ENCODE data around the gene PRAMEF9. TPM values are rescaled to one million over a fixed set of nuclear protein-coding genes. Genes with fewer than 3 reads are reported as not detected.

PRAMEF9 gene
- not detected in 5 replicates for total RNA-seq (2022; extraction: Qiagen RNA extraction)

DNA sequence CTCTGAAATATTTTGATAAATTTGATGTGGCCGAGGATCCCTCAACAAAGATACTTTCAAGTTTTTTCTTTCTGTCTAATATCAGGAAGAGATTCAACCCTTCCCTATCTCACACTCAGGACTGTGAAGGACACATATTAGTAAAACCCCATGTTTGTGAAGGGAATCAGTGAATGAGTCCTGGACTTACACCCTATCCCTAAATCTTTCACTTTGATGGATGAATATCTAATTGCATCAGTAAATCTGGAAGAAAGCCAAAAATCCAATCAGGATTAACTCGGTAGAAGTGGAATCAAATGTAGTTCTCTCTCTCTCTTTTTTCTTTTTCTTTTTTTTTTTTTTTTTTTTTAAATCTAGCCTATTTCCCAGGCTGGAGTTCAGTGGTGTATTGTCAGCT, at the start of gene PRAMEF9:
PRAMEF9 (plus strand) TSS at position 301 of the 400 bp plus-strand sequence. CDS start 3,433 bp downstream, outside the sequence.

GRCh38 chr1:13155909-13156308, 15.7 kb upstream of the PRAMEF9 start, which contains the start of gene PRAMEF26:
TSS of gene PRAMEF26 (minus strand) at chr1:13156009. CDS start at chr1:13153095, 2,914 bp downstream.

GRCh38 chr1:13165531-13165930, 6.1 kb upstream of the PRAMEF9 start, which contains the start of gene HNRNPCL4:
TSS of gene HNRNPCL4 (minus strand) at chr1:13165631. CDS start at chr1:13165467, 164 bp downstream.

GRCh38 chr1:13201309-13201708, 29.7 kb downstream of the PRAMEF9 start, which contains the start of gene PRAMEF13:
TSS of gene PRAMEF13 (minus strand) at chr1:13201409. CDS start at chr1:13199589, 1,820 bp downstream.

GRCh38 chr1:13225675-13226204, 54.1 kb downstream of the PRAMEF9 start, which contains the start of gene PRAMEF18:
TSS of gene PRAMEF18 (minus strand) at chr1:13226154. CDS start at chr1:13226106, 48 bp downstream.

Other genes with a start within 250 kb of the PRAMEF9 start
- gene PRAMEF6, start 224.3 kb upstream of the PRAMEF9 start, total RNA-seq (2022; extraction: Qiagen RNA extraction): not detected in 5 replicates
- gene PRAMEF27, start 115.3 kb upstream of the PRAMEF9 start, total RNA-seq (2022; extraction: Qiagen RNA extraction): not detected in 5 replicates
- not detected in 5 replicates for gene HNRNPCL3, start 111.1 kb upstream of the PRAMEF9 start, total RNA-seq (2022; extraction: Qiagen RNA extraction)
- gene PRAMEF25, start 101.1 kb upstream of the PRAMEF9 start, total RNA-seq (2022; extraction: Qiagen RNA extraction): not detected in 5 replicates
- not detected in 5 replicates for gene HNRNPCL2, start 55.0 kb upstream of the PRAMEF9 start, total RNA-seq (2022; extraction: Qiagen RNA extraction)
- gene PRAMEF26, start 15.8 kb upstream of the PRAMEF9 start, total RNA-seq (2022; extraction: Qiagen RNA extraction): not detected in 5 replicates
- not detected in 5 replicates for gene HNRNPCL4, start 6.2 kb upstream of the PRAMEF9 start, total RNA-seq (2022; extraction: Qiagen RNA extraction)
- not detected in 5 replicates for gene PRAMEF13, start 29.6 kb downstream of the PRAMEF9 start, total RNA-seq (2022; extraction: Qiagen RNA extraction)
- not detected in 5 replicates for gene PRAMEF18, start 54.3 kb downstream of the PRAMEF9 start, total RNA-seq (2022; extraction: Qiagen RNA extraction)
- not detected in 5 replicates for gene PRAMEF5, start 82.3 kb downstream of the PRAMEF9 start, total RNA-seq (2022; extraction: Qiagen RNA extraction)
- not detected in 5 replicates for gene PRAMEF8, start 113.3 kb downstream of the PRAMEF9 start, total RNA-seq (2022; extraction: Qiagen RNA extraction)
- not detected in 5 replicates for gene PRAMEF33, start 131.7 kb downstream of the PRAMEF9 start, total RNA-seq (2022; extraction: Qiagen RNA extraction)
- not detected in 5 replicates for gene PRAMEF15, start 143.7 kb downstream of the PRAMEF9 start, total RNA-seq (2022; extraction: Qiagen RNA extraction)
- not detected in 5 replicates for gene PRAMEF14, start 175.3 kb downstream of the PRAMEF9 start, total RNA-seq (2022; extraction: Qiagen RNA extraction)
- gene PRAMEF19, start 200.1 kb downstream of the PRAMEF9 start, total RNA-seq (2022; extraction: Qiagen RNA extraction): not detected in 5 replicates
- gene PRAMEF17, start 217.8 kb downstream of the PRAMEF9 start, total RNA-seq (2022; extraction: Qiagen RNA extraction): not detected in 5 replicates
- not detected in 5 replicates for gene PRAMEF20, start 238.6 kb downstream of the PRAMEF9 start, total RNA-seq (2022; extraction: Qiagen RNA extraction)

All from A549 treated with Mapracorat at 1 μM for 4 hours (cell line).